H1 (cell line): ENCODE results near the gene PREX1. TPM values are rescaled to one million over a fixed set of nuclear protein-coding genes. Genes with fewer than 3 reads are reported as not detected.

Experiments used
- EZH2 ChIP-seq: fragments of 200-600 bp; sonication (generic); IDR thresholded peaks from 2 replicates; pipeline ENCODE4 v1.7.1; 2012; ENCODE audit warnings: low read depth, mild to moderate bottlenecking, moderate library complexity, low read length, inconsistent platforms; ENCODE audit not compliant: severe bottlenecking
- polyA plus RNA-seq, 7 experiments: library from polyadenylated mRNA; depleted of rRNA in 3 of 7; stranded (reverse) in 5 of 7; unstranded in 2 of 7; fragments of >200 nt in 5 of 7; fragments of 200-250 nt in 2 of 7; gene quantifications; 1 replicate in 5 of 7; 2 replicates in 1 of 7; 4 replicates in 1 of 7; pipeline versions ENCODE4 v1.2.1 to v1.2.3, GENCODE V29; 2011 to 2013; ENCODE audit warnings: missing spikeins in 2 of 7, mixed read lengths in 2 of 7
- total RNA-seq: library from RNA; stranded (reverse); fragmentation: NEBNext Ultra II Directional; extraction: Animal tissue kit (Norgen Biotek cat#: 25700); gene quantifications from 2 replicates; pipeline ENCODE4 v1.2.1, GENCODE V29; 2021

Gene PREX1
- total and polyA plus RNA-seq, 2 of the 8 experiments (the other 6 are each of a cell fraction or from before 2014, with no cell fraction given), result 10.7 to 12.8 TPM

DNA sequence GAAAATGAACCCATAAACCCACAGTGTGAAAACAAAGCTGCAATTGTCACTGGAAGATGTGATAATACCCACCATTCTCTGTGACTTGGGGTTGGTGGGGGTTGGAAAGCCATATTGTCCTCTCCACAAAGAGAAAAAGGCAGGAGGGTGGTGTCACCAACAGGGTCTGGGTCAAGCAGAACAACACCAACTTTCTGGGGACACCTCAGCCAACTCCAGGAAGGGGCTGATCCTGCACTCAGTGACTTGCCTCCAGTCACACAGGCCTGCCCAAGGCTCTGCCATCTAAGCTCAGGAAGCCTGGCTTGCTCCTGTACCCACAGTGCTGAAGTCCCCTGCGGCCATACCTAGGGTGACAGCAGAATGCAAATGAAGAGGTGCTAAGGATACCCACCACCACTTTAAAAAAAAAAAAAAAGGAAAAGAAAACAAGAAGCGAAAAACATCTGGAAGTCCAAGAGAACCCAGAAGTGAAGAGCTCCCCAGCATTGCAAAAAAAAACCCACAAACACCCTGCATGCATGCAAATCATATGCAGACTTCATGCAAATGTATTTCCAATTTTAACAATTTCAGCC, 110.6 kb downstream of the PREX1 start (continued):
- TF ChIP-seq EZH2, result no peak
